ENCODE results near the gene RGS7. TPM values are rescaled to one million over a fixed set of nuclear protein-coding genes. Genes with fewer than 3 reads are reported as not detected.

RGS7 gene
- total RNA-seq, 1 experiment from 2014 or later = 0.10 TPM

DNA sequence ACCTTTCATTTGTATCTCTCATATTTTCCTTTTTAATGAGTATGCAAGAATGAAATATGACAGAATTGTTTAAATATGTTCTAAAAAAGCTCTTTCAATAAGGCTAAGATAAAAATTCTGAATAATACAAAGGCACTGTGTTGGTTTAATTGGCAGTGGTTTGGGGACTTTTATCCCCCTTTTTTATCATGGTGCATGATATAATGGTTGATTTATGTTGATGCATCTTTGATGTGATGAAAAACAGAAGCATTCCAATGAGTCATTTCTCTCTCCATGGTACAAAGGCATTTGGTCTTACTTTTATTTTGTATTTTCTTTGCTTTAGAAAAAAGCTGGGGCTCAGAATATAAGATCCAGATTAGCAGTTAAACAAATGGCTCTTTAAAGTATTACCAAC lies 617.9 kb downstream of the RGS7 start:
- H3K27ac ChIP-seq (ENCODE audit: low read length) = no peak overlapping the region

GRCh38 chr1:240737766-240738265 lies 619.2 kb downstream of the RGS7 start:
- ChIA-PET CTCF (no interaction called here), POLR2A (no interaction called here)
- intact Hi-C loops (cut with micrococcal nuclease; ENCODE audit: unreplicated experiment) (no loop called here), in situ Hi-C loops (cut with HindIII; ENCODE audit: low pct_unique_long_range_greater_than_20kb, low sequenced_read_pairs) (no loop called here)
- Histone ChIP-seq H3K4me1 (ENCODE audit: control insufficient read depth, insufficient read depth, low read length) (no peaks in the 10 kb centered on the region), H3K4me3 (ENCODE audit: low read depth in 2 of 2, low read length in 2 of 2) (no peak overlapping the region), H3K36me3 (ENCODE audit: control insufficient read depth, insufficient read depth, low read length) (no peaks in the 10 kb centered on the region), H3K27me3 (ENCODE audit: control insufficient read depth, insufficient read depth, low read length) (no peaks in the 10 kb centered on the region), H3K9me3 (ENCODE audit: control insufficient read depth, insufficient read depth, low read depth, low read length) (no peaks in the 10 kb centered on the region), H3K27ac (ENCODE audit: low read length) (no peak overlapping the region)
- DNase-seq (ENCODE audit: low read depth, low spot score) (no peak), ATAC-seq (no peak)
- TF ChIP-seq, protein P1, sequence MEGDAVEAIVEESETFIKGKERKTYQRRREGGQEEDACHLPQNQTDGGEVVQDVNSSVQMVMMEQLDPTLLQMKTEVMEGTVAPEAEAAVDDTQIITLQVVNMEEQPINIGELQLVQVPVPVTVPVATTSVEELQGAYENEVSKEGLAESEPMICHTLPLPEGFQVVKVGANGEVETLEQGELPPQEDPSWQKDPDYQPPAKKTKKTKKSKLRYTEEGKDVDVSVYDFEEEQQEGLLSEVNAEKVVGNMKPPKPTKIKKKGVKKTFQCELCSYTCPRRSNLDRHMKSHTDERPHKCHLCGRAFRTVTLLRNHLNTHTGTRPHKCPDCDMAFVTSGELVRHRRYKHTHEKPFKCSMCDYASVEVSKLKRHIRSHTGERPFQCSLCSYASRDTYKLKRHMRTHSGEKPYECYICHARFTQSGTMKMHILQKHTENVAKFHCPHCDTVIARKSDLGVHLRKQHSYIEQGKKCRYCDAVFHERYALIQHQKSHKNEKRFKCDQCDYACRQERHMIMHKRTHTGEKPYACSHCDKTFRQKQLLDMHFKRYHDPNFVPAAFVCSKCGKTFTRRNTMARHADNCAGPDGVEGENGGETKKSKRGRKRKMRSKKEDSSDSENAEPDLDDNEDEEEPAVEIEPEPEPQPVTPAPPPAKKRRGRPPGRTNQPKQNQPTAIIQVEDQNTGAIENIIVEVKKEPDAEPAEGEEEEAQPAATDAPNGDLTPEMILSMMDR (IDR thresholded peaks at IDR 0.05) = no peak
- TF ChIP-seq SIN3A (IDR thresholded peaks at IDR 0.05; ENCODE audit: borderline replicate concordance, insufficient read depth, low read depth, low read length) (no peak), POLR2AphosphoS5 (IDR thresholded peaks at IDR 0.05; ENCODE audit: low read depth, low read length) (no peak), TCF7L2 (IDR thresholded peaks at IDR 0.05; ENCODE audit: low read depth, low read length) (no peak)
- TF ChIP-seq, protein P2, sequence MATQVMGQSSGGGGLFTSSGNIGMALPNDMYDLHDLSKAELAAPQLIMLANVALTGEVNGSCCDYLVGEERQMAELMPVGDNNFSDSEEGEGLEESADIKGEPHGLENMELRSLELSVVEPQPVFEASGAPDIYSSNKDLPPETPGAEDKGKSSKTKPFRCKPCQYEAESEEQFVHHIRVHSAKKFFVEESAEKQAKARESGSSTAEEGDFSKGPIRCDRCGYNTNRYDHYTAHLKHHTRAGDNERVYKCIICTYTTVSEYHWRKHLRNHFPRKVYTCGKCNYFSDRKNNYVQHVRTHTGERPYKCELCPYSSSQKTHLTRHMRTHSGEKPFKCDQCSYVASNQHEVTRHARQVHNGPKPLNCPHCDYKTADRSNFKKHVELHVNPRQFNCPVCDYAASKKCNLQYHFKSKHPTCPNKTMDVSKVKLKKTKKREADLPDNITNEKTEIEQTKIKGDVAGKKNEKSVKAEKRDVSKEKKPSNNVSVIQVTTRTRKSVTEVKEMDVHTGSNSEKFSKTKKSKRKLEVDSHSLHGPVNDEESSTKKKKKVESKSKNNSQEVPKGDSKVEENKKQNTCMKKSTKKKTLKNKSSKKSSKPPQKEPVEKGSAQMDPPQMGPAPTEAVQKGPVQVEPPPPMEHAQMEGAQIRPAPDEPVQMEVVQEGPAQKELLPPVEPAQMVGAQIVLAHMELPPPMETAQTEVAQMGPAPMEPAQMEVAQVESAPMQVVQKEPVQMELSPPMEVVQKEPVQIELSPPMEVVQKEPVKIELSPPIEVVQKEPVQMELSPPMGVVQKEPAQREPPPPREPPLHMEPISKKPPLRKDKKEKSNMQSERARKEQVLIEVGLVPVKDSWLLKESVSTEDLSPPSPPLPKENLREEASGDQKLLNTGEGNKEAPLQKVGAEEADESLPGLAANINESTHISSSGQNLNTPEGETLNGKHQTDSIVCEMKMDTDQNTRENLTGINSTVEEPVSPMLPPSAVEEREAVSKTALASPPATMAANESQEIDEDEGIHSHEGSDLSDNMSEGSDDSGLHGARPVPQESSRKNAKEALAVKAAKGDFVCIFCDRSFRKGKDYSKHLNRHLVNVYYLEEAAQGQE (IDR thresholded peaks at IDR 0.05; ENCODE audit: insufficient read depth in 1 of 2, low read depth in 2 of 2, low read length in 1 of 2) = no peak
- BruUV-seq (replicated peaks) = no TSS peak

More for the DNA sequence above, 617.9 kb downstream of the RGS7 start:
- in situ Hi-C loops (cut with HindIII; ENCODE audit: low pct_unique_long_range_greater_than_20kb, low sequenced_read_pairs) (no loop called here), intact Hi-C loops (cut with micrococcal nuclease; ENCODE audit: unreplicated experiment) (no loop called here)
- CTCF ChIA-PET = no interaction called here
- Histone ChIP-seq H3K36me3 (ENCODE audit: control insufficient read depth, insufficient read depth, low read length) (no peaks in the 10 kb centered on the region), H3K27me3 (ENCODE audit: control insufficient read depth, insufficient read depth, low read length) (no peaks in the 10 kb centered on the region), H3K9me3 (ENCODE audit: control insufficient read depth, insufficient read depth, low read depth, low read length) (no peaks in the 10 kb centered on the region), H3K4me3 (ENCODE audit: low read depth in 2 of 2, low read length in 2 of 2) (no peak overlapping the region), H3K4me1 (ENCODE audit: control insufficient read depth, insufficient read depth, low read length) (no peaks in the 10 kb centered on the region)
- TF ChIP-seq TCF7L2 (IDR thresholded peaks at IDR 0.05; ENCODE audit: low read depth, low read length) = no peak
- no peak for TF ChIP-seq POLR2AphosphoS5 (IDR thresholded peaks at IDR 0.05; ENCODE audit: low read depth, low read length)
- TF ChIP-seq, protein P2 (IDR thresholded peaks at IDR 0.05; ENCODE audit: insufficient read depth in 1 of 2, low read depth in 2 of 2, low read length in 1 of 2) = no peak
- TF ChIP-seq, protein P1 (IDR thresholded peaks at IDR 0.05) = no peak
- TF ChIP-seq SIN3A (IDR thresholded peaks at IDR 0.05; ENCODE audit: borderline replicate concordance, insufficient read depth, low read depth, low read length) = no peak
- DNase-seq (ENCODE audit: low read depth, low spot score) (no peak), ATAC-seq (no peak)
- no TSS peak for BruUV-seq (replicated peaks)
- POLR2A ChIA-PET = no interaction called here
